Measurements from ENCODE around the gene RAB6B.

RAB6B gene

DNA sequence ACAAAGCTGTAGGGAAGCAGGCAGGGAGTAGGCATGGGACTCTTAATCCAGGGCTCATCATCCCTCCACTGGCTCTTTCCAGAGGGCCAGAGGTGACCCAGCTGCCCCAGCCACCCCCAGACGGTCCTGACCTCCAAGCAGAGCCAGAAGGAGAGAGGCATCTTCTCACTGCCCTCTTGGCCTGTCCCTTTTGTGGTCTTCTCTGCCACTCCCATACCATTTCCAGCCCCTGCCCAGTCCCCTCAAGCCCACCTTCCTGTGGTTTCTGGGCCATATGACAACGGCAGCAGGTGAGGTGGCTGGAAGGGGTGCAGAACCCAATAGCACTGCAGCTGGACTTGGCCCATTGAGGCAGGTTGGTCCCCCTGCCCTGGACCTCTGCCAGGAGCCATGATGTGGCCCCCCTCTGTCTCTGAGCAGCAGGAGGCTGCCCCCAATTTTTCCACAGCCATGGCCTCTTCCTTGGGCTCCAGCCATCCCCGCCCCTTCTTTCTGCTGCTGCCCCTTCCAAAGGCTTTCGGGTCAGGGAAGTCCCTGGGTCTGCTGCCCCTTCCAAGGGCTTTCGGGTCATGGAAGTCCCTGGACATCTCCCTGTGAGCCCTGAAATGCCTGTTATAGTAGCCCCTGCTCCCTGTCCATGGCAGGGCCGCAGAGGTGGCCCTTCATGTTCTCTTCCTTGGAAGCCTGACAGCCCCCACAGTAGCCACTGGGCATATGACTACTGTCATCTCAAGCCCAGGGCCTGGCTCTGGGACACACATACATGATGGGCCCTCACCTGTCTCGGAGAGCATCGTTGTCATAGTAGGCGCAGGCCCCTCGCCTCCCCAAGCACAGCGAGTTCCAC, 39.5 kb upstream of the RAB6B start:
- TF ChIP-seq, protein P1, sequence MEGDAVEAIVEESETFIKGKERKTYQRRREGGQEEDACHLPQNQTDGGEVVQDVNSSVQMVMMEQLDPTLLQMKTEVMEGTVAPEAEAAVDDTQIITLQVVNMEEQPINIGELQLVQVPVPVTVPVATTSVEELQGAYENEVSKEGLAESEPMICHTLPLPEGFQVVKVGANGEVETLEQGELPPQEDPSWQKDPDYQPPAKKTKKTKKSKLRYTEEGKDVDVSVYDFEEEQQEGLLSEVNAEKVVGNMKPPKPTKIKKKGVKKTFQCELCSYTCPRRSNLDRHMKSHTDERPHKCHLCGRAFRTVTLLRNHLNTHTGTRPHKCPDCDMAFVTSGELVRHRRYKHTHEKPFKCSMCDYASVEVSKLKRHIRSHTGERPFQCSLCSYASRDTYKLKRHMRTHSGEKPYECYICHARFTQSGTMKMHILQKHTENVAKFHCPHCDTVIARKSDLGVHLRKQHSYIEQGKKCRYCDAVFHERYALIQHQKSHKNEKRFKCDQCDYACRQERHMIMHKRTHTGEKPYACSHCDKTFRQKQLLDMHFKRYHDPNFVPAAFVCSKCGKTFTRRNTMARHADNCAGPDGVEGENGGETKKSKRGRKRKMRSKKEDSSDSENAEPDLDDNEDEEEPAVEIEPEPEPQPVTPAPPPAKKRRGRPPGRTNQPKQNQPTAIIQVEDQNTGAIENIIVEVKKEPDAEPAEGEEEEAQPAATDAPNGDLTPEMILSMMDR (IDR thresholded peaks at IDR 0.05; ENCODE audit: control insufficient read depth, insufficient read depth, low read depth, low read length, missing control alignments): no peak
- no peak for DNase-seq (ENCODE audit: low read depth)
- no peak overlapping the region for H3K4me3 ChIP-seq (ENCODE audit: control insufficient read depth, low read depth, low read length)

DNA sequence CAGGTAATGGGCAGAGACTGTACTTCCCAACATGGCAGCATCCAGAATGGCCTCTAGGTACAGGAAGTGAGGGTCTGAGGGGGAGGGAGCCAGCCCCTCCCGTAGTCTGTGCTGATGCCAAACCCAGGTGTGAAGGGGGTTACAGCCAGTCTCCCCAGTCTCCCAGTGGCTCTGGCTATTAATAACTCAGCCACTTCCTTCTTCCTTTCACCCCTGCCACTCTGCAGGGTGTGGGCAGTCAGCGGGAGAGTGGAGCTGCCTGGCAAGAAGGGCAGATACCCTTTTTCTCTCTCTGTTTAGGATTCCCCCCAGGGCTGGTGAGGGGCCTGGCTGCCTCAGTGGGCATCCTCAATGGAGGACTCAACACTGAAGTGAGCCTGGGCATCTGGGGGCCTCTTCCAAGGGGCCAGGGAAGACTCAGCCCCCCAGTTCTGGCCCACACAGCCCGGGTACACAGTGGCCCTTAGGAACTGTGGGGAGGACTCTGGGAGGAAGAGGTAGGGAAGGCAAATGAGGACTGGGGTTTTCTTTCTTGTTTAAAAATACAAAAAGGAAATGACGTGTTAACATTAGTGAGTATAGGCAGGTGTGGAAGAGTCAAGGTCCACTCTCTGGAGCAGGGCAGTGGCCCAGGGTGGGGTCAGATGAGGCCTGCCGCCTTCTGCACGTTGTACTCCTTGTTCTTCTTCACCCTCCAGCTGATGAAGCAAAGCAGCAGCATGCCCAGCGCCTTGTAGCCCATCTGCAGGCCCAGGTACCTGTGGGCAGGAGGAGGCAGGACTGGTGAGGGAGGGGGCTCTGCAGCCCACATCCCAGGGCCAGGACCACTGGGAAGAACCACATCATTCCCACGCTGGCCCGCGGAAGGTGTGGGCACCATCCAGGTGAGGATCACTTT, 38.6 kb upstream of the RAB6B start:
- no peak overlapping the region for H3K4me3 ChIP-seq (ENCODE audit: control insufficient read depth, low read depth, low read length)
- TF ChIP-seq, protein P1 (IDR thresholded peaks at IDR 0.05; ENCODE audit: control insufficient read depth, insufficient read depth, low read depth, low read length, missing control alignments): no peak
- no peak for DNase-seq (ENCODE audit: low read depth)

DNA sequence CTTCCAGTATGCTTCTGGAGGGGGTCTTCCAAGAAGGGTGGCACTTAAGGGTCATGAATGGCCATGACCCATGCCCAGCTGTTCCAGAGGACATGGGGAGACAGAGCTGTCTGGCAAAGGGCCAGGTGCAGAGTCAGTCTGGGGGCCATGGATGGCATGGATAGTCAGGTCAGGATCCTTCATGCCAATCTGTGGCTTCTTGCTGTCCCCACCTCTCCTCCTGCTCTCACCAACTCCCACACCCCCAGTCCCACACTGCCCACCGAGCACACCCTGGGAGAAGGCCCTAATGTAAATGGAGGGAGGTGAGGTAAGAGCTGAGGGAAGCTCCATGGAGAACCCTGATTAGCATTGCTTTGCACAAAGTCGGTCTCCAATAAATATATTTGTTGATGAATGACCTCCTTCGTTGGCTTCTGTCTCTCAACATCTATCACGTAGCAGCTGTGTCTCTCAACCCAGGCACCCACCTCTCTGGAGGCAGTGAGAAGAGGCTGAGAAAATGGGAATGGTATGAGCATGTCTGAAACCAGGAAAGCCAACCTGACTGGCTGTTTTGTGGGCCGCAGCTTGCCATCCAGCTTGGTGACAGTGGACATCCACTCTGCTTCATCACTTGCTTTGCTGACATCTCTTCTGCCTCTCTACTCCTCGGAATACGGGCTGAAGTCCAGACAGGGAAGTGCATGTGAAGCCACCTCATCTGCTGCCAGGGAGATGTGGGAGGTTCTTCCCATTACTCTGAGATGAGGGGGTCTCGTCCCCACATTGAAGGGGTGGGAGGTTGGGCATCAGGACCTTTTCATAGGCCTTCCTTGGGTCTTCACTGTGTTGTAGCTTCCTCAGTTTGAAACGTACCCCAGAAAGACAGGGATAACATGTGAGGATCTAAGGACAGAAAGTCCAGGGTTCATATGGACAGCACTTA, 37.7 kb upstream of the RAB6B start:
- TF ChIP-seq, protein P1 (IDR thresholded peaks at IDR 0.05; ENCODE audit: control insufficient read depth, insufficient read depth, low read depth, low read length, missing control alignments): no peak
- no peak overlapping the region for H3K4me3 ChIP-seq (ENCODE audit: control insufficient read depth, low read depth, low read length)
- DNase-seq (ENCODE audit: low read depth): no peak

GRCh38 chr3:133932009-133932408, 36.3 kb upstream of the RAB6B start:
- H3K4me3 ChIP-seq (ENCODE audit: control insufficient read depth, low read depth, low read length): no peak overlapping the region
- TF ChIP-seq, protein P1 (IDR thresholded peaks at IDR 0.05; ENCODE audit: control insufficient read depth, insufficient read depth, low read depth, low read length, missing control alignments): no peak
- DNase-seq (ENCODE audit: low read depth): no peak

GRCh38 chr3:133931084-133931483, 35.4 kb upstream of the RAB6B start:
- DNase-seq (ENCODE audit: low read depth): no peak
- TF ChIP-seq, protein P1 (IDR thresholded peaks at IDR 0.05; ENCODE audit: control insufficient read depth, insufficient read depth, low read depth, low read length, missing control alignments): no peak
- H3K4me3 ChIP-seq (ENCODE audit: control insufficient read depth, low read depth, low read length): no peak overlapping the region

Measured in AG09309 (cell line).